K562 (cell line): ENCODE results near the gene SCAMP3. TPM values are rescaled to one million over a fixed set of nuclear protein-coding genes. Genes with fewer than 3 reads are reported as not detected.
A peak's percentile ranks its signal among the peaks of the same experiment; 100 is the strongest.

Source experiments
- ATAC-seq: fragments of 200-7000 bp; cut with Tn5 transposase; 3 replicates; pipeline ENCODE4 v1.9.1; 2020; ENCODE audit warnings: moderate library complexity
- BruUV-seq: library from RNA; stranded (reverse); fragments of 400-500 nt; replicated peaks from 2 replicates; lab custom pipeline; 2021; lab: Mats Ljungman, UMichigan
- CTCF ChIA-PET: fragments of 300-600 bp; formaldehyde crosslinking; extraction: SDS; loops from one replicate; lab custom pipeline; 2021; ENCODE audit warnings: low intra/inter-chr PET ratio; lab: Yijun Ruan, JAX
- POLR2A ChIA-PET: fragments of 300-600, 350-650 bp; sonication (Branson Sonifier 250); formaldehyde crosslinking; extraction: SDS; loops from one replicate; lab custom pipeline; 2021; ENCODE audit warnings: antibody characterized with exemption, inconsistent platforms; lab: Yijun Ruan, JAX
- DNase-seq, 4 experiments: peaks; one replicate each; pipeline versions ENCODE4 v3.0.0 to v3.0.0-alpha.2; 2011 to 2018; ENCODE audit warnings: low spot score in 3 of 4, mixed read lengths in 3 of 4; ENCODE audit errors: extremely low read depth in 1 of 4
- FAIRE-seq: peaks from 2 replicates; lab custom pipeline; 2011; peaks lifted over from hg19 to GRCh38; lab: Jason Lieb, UNC
- H2AFZ ChIP-seq: 2 replicates; pipeline ENCODE4 v1.6.0; 2011; ENCODE audit warnings: low read depth, low read length, control low read depth, inconsistent platforms
- H3K27ac ChIP-seq: fragments of 200-600 bp; 3 replicates; pipeline ENCODE4 v1.8.0; 2011; ENCODE audit warnings: low read depth, mild to moderate bottlenecking, control low read depth, inconsistent platforms, low read length, moderate library complexity, mixed read lengths; ENCODE audit errors: extremely low read depth
- H3K27me3 ChIP-seq, 2 experiments: fragments of 300-600 bp in 1 of 2; 2 replicates in 1 of 2; 3 replicates in 1 of 2; pipeline versions ENCODE4 v1.6.0 to v1.8.0; 2011; ENCODE audit warnings: inconsistent platforms in 2 of 2, low read length in 2 of 2, mild to moderate bottlenecking in 1 of 2, mixed read lengths in 1 of 2, moderate library complexity in 1 of 2; ENCODE audit not compliant: control insufficient read depth in 2 of 2, insufficient read depth in 2 of 2
- H3K36me3 ChIP-seq: fragments of 300-600 bp; 3 replicates; pipeline ENCODE4 v1.8.0; 2011; ENCODE audit warnings: mild to moderate bottlenecking, low read length, inconsistent platforms; ENCODE audit not compliant: control insufficient read depth, insufficient read depth
- H3K4me1 ChIP-seq, 2 experiments: fragments of 200-600 bp in 1 of 2; replicated peaks in 1 of 2; 2 replicates in 1 of 2; 3 replicates in 1 of 2; pipeline versions ENCODE4 v1.5.1 to v1.8.0; 2011; ENCODE audit warnings: inconsistent platforms in 2 of 2, low read length in 2 of 2, mild to moderate bottlenecking in 1 of 2, mixed read lengths in 1 of 2, moderate library complexity in 1 of 2; ENCODE audit not compliant: control insufficient read depth in 2 of 2, insufficient read depth in 2 of 2
- H3K4me2 ChIP-seq: 2 replicates; pipeline ENCODE4 v1.6.1; 2011; ENCODE audit warnings: low read length, control low read depth, inconsistent platforms, mixed read lengths; ENCODE audit not compliant: insufficient read depth
- H3K4me3 ChIP-seq: fragments of 200-600 bp; sonication (generic), shearing (Covaris generic); 2 replicates; pipeline ENCODE4 v1.5.1; 2016; ENCODE audit warnings: control low read depth, inconsistent platforms
- H3K79me2 ChIP-seq: fragments of 200-600 bp; 3 replicates; pipeline ENCODE4 v1.8.0; 2011; ENCODE audit warnings: low read length, inconsistent platforms; ENCODE audit not compliant: control insufficient read depth, insufficient read depth
- H3K9ac ChIP-seq, 2 experiments: 2 replicates each; pipeline versions ENCODE4 v1.6.0 to v1.6.1; 2011; ENCODE audit warnings: low read depth in 2 of 2, low read length in 2 of 2, control low read depth in 1 of 2, inconsistent platforms in 1 of 2, mild to moderate bottlenecking in 1 of 2, mixed read lengths in 1 of 2; ENCODE audit not compliant: insufficient read depth in 1 of 2
- H3K9me1 ChIP-seq: one replicate; pipeline ENCODE4 v1.6.0; 2011; ENCODE audit warnings: inconsistent platforms, mild to moderate bottlenecking, low read length, moderate library complexity; ENCODE audit not compliant: control insufficient read depth, insufficient read depth
- H3K9me3 ChIP-seq: replicated peaks from 2 replicates; pipeline ENCODE4 v1.5.1; 2011; ENCODE audit warnings: low read depth, low read length, inconsistent platforms; ENCODE audit not compliant: control insufficient read depth, insufficient read depth
- H4K20me1 ChIP-seq: replicated peaks from 2 replicates; pipeline ENCODE4 v1.6.1; 2011; ENCODE audit warnings: low read length, inconsistent platforms, mixed read lengths; ENCODE audit not compliant: control insufficient read depth, insufficient read depth
- ARID1B ChIP-seq: fragments of 450-650 bp; IDR thresholded peaks from 2 replicates; pipeline ENCODE4 v1.6.1; 2016; ENCODE audit warnings: antibody characterized with exemption, mild to moderate bottlenecking, inconsistent platforms
- DNMT1 ChIP-seq: fragments of 450-650 bp; IDR thresholded peaks from 2 replicates; pipeline ENCODE4 v1.6.1; 2016; ENCODE audit warnings: antibody characterized with exemption, mild to moderate bottlenecking
- FOXA3 ChIP-seq, 2 experiments: fragments of 450-650 bp in 1 of 2; sonication (generic) in 1 of 2; formaldehyde crosslinking; IDR thresholded peaks in 1 of 2; conservative IDR thresholded peaks in 1 of 2; 2 replicates each; pipeline versions ENCODE4 v1.4.0 to v1.8.0; 2020 to 2022; ENCODE audit warnings: mild to moderate bottlenecking in 2 of 2, missing genetic modification reagents in 1 of 2
- KLF10 ChIP-seq: fragments of 250-450 bp; sonication (Bioruptor Pico); IDR thresholded peaks from 2 replicates; pipeline ENCODE4 v1.6.1; 2021; ENCODE audit warnings: matching md5 sums
- KLF6 ChIP-seq: fragments of 250-450 bp; sonication (Bioruptor Pico); IDR thresholded peaks from 2 replicates; pipeline ENCODE4 v1.4.0; 2020; ENCODE audit warnings: mild to moderate bottlenecking, moderate library complexity, borderline replicate concordance
- L3MBTL2 ChIP-seq: fragments of 450-650 bp; IDR thresholded peaks from 2 replicates; pipeline ENCODE4 v1.6.1; 2016; ENCODE audit warnings: mild to moderate bottlenecking, moderate library complexity
- SRF ChIP-seq, 2 experiments: fragments of 250-450, 450-650 bp in 1 of 2; sonication (Bioruptor Pico) in 1 of 2; sonication (generic) in 1 of 2; formaldehyde crosslinking; IDR thresholded peaks; 2 replicates each; pipeline versions ENCODE4 v1.5.0 to v1.5.1; 2020 to 2022; ENCODE audit warnings: mild to moderate bottlenecking in 1 of 2, missing genetic modification reagents in 1 of 2
- ZNF217 ChIP-seq: sonication (generic); formaldehyde crosslinking; IDR thresholded peaks from 2 replicates; pipeline ENCODE4 v1.8.0; 2022; ENCODE audit warnings: mild to moderate bottlenecking, missing genetic modification reagents
- ZNF785 ChIP-seq: fragments of 250-450 bp; sonication (Bioruptor Pico); IDR thresholded peaks from 2 replicates; pipeline ENCODE4 v1.4.0; 2020; ENCODE audit warnings: mild to moderate bottlenecking
- WGBS: fragments of 100-300 bp; shearing (Covaris generic); methylation state at CpG from one replicate; pipeline ENCODE4 v1.1.6; 2016; ENCODE audit warnings: low coverage, mixed read lengths; ENCODE audit not compliant: insufficient coverage; ENCODE audit errors: missing lambda C conversion rate; 5-methylcytosine and 5-hydroxymethylcytosine counted together
- in situ Hi-C: fragments of 300-500 bp; cut with MboI; formaldehyde crosslinking; loops from 4 replicates; pipeline ENCODE4 v1.15.0; 2018; ENCODE audit warnings: inconsistent platforms, mixed read lengths
- intact Hi-C: fragments of 100-400 bp; cut with micrococcal nuclease; formaldehyde crosslinking; loops from 2 replicates; pipeline ENCODE4 v1.14.2; 2022
- polyA plus RNA-seq, 8 experiments: library from polyadenylated mRNA; depleted of rRNA in 4 of 8; stranded (reverse) in 5 of 8; unstranded in 3 of 8; fragments of >200 nt; fragmentation: Nextera tagmentation in 2 of 8; fragmentation: Illumina TruSeq in 1 of 8; extraction: Ambion mirVana in 2 of 8; extraction: Trizol in 1 of 8; gene quantifications; 2 replicates each; pipeline versions ENCODE4 v1.2.1 to v1.2.3, GENCODE V29; 2011 to 2014; ENCODE audit warnings: inconsistent platforms in 1 of 8, missing spikeins in 1 of 8
- total RNA-seq, 7 experiments: library from RNA; depleted of rRNA in 6 of 7; stranded (reverse); fragments of >200 nt in 6 of 7; fragmentation: Illumina TruSeq in 2 of 7; extraction: Trizol in 2 of 7; gene quantifications; 2 replicates each; pipeline versions ENCODE4 v1.2.1 to v1.2.3, GENCODE V29; 2011 to 2021; ENCODE audit warnings: low replicate concordance in 1 of 7
- TF ChIP-seq, protein P1 (sequence below): sonication (generic); formaldehyde crosslinking; IDR thresholded peaks from 2 replicates; pipeline ENCODE4 v1.8.0; 2022; ENCODE audit warnings: mild to moderate bottlenecking, missing genetic modification reagents
- TF ChIP-seq, protein P2 (sequence below): sonication (generic); formaldehyde crosslinking; IDR thresholded peaks from 2 replicates; pipeline ENCODE4 v1.4.0; 2020; ENCODE audit warnings: mild to moderate bottlenecking, missing genetic modification reagents
- TF ChIP-seq, protein P3 (sequence below): sonication (generic); formaldehyde crosslinking; IDR thresholded peaks from 2 replicates; pipeline ENCODE4 v1.8.0; 2022; ENCODE audit warnings: mild to moderate bottlenecking, missing genetic modification reagents

Gene SCAMP3
- total and polyA plus RNA-seq, 9 of the 15 experiments (the other 6 are each of a cell fraction or from before 2014, with no cell fraction given), result 14.2 to 131 (median 86.1) TPM

DNA sequence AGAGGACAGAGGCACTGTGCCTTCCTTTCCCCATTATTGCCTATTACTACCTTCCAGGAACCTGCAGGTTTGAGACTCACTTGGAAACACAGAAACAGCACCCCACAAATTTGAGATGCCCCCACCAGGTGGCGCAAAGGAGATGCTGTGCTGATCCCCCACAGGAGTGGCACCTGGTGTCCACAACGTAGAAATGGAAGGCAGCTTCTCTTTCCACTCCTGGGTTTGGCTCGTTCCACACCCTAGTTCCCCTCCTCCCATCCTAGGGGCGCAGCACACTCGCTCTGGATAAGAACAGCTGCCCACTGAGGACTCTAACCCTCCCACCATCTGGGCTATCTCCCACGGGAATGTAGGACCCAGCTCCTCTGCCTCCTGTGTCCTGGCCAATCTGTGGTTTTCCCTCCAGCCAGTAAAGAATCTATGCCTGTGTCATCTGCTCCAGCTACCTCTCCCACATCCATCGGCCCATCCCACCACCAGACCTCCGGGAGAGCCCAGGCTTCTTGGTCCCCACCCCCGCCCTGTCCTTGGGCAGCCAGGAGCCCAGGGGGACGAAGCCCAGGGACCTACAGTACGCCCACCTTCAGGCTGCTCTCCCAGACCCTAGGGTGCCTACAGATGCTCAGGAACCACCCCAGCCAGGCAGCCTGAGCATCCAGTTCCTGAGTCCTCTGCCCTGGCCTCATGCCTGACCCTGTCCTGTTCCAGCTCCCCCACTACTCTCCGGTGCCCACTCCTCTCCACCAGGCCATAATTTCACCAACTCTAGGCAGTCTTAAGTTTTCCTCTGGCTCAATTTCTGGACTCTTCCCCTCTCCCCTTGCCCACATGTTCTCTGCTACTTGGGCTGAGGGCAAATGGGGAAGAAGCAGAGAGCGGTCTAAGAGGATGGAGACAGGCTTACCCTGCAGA lies 55.0 kb downstream of the SCAMP3 start:
- Histone ChIP-seq H2AFZ (peak overlapping the region; percentile 72), H3K36me3 (peaks cover 23% of the 10 kb centered on the region; the same call in 2 of the 3 replicates), H3K79me2 (peaks cover 18% of the 10 kb centered on the region), H3K9me3 (peaks cover 3% of the 10 kb centered on the region; the same call in 1 of the 2 replicates), H3K9ac (peak overlapping the region; percentile 23 to 100), H3K9me1 (no peaks in the 10 kb centered on the region), H3K4me2 (peak overlapping the region; percentile 44), H3K27me3 (no peaks in the 10 kb centered on the region), H3K4me1 (peaks cover 19 to 32% of the 10 kb centered on the region in 2 experiments), H3K4me3 (no peak overlapping the region), H3K27ac (peak overlapping the region; percentile 24; the same call in 2 of the 3 replicates), H4K20me1 (no peaks in the 10 kb centered on the region)
- DNase-seq (peak; percentile 72 to 91 (median 80)), FAIRE-seq (peak; percentile 97), ATAC-seq (peak; percentile 74)
- in situ Hi-C loops, result loop anchor here (5.0 kb wide), 1 partner anchor 390 kb away; no protein-coding TSS in a partner anchor
- intact Hi-C loops, result loop anchor here (1.0 to 2.0 kb wide), 3 partner anchors 19 to 116 kb away; no protein-coding TSS in a partner anchor
- no TSS peak for BruUV-seq
- ChIA-PET POLR2A (interaction anchor here (0.8 to 1.2 kb wide), 11 partner anchors 10 to 112 kb away, joined by 3 to 7 read pairs (median 4); partner anchors contain the start of gene ENTREP3), CTCF (interaction anchor here (0.6 to 2.2 kb wide), 5 partner anchors 19 to 385 kb away, joined by 3 to 31 read pairs (median 4); no protein-coding TSS in a partner anchor)
- WGBS, result 33% methylated on average over 12 of the region's 13 CpGs
- TF ChIP-seq, protein P1, sequence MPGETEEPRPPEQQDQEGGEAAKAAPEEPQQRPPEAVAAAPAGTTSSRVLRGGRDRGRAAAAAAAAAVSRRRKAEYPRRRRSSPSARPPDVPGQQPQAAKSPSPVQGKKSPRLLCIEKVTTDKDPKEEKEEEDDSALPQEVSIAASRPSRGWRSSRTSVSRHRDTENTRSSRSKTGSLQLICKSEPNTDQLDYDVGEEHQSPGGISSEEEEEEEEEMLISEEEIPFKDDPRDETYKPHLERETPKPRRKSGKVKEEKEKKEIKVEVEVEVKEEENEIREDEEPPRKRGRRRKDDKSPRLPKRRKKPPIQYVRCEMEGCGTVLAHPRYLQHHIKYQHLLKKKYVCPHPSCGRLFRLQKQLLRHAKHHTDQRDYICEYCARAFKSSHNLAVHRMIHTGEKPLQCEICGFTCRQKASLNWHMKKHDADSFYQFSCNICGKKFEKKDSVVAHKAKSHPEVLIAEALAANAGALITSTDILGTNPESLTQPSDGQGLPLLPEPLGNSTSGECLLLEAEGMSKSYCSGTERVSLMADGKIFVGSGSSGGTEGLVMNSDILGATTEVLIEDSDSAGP, result no peak
- TF ChIP-seq KLF6 (CRISPR knock-in tag) (no peak), KLF10 (CRISPR knock-in tag) (no peak), DNMT1 (no peak), ARID1B (no peak), ZNF217 (CRISPR knock-in tag) (no peak), FOXA3 (CRISPR knock-in tag; conservative IDR thresholded peaks at IDR 0.05 in 1 of 2, IDR thresholded peaks at IDR 0.05 in 1 of 2) (no peak), ZNF785 (CRISPR knock-in tag) (no peak), SRF (CRISPR knock-in tag; IDR thresholded peaks at IDR 0.05) (no peak), L3MBTL2 (peak; percentile 26; the same call in 1 of the 2 replicates)
- TF ChIP-seq, protein P2, sequence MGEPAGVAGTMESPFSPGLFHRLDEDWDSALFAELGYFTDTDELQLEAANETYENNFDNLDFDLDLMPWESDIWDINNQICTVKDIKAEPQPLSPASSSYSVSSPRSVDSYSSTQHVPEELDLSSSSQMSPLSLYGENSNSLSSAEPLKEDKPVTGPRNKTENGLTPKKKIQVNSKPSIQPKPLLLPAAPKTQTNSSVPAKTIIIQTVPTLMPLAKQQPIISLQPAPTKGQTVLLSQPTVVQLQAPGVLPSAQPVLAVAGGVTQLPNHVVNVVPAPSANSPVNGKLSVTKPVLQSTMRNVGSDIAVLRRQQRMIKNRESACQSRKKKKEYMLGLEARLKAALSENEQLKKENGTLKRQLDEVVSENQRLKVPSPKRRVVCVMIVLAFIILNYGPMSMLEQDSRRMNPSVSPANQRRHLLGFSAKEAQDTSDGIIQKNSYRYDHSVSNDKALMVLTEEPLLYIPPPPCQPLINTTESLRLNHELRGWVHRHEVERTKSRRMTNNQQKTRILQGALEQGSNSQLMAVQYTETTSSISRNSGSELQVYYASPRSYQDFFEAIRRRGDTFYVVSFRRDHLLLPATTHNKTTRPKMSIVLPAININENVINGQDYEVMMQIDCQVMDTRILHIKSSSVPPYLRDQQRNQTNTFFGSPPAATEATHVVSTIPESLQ (CRISPR knock-in tag), result no peak
- TF ChIP-seq, protein P3, sequence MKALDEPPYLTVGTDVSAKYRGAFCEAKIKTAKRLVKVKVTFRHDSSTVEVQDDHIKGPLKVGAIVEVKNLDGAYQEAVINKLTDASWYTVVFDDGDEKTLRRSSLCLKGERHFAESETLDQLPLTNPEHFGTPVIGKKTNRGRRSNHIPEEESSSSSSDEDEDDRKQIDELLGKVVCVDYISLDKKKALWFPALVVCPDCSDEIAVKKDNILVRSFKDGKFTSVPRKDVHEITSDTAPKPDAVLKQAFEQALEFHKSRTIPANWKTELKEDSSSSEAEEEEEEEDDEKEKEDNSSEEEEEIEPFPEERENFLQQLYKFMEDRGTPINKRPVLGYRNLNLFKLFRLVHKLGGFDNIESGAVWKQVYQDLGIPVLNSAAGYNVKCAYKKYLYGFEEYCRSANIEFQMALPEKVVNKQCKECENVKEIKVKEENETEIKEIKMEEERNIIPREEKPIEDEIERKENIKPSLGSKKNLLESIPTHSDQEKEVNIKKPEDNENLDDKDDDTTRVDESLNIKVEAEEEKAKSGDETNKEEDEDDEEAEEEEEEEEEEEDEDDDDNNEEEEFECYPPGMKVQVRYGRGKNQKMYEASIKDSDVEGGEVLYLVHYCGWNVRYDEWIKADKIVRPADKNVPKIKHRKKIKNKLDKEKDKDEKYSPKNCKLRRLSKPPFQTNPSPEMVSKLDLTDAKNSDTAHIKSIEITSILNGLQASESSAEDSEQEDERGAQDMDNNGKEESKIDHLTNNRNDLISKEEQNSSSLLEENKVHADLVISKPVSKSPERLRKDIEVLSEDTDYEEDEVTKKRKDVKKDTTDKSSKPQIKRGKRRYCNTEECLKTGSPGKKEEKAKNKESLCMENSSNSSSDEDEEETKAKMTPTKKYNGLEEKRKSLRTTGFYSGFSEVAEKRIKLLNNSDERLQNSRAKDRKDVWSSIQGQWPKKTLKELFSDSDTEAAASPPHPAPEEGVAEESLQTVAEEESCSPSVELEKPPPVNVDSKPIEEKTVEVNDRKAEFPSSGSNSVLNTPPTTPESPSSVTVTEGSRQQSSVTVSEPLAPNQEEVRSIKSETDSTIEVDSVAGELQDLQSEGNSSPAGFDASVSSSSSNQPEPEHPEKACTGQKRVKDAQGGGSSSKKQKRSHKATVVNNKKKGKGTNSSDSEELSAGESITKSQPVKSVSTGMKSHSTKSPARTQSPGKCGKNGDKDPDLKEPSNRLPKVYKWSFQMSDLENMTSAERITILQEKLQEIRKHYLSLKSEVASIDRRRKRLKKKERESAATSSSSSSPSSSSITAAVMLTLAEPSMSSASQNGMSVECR (CRISPR knock-in tag), result no peak
